GM23248 (cell line): Measurements from ENCODE around the gene AIRE. TPM values are rescaled to one million over a fixed set of nuclear protein-coding genes. Genes with fewer than 3 reads are reported as not detected.
A peak's percentile ranks its signal among the peaks of the same experiment; 100 is the strongest.

ENCODE experiments used
- DNase-seq: peaks from one replicate; pipeline ENCODE4 v3.0.0-alpha.2; 2015
- H2AFZ ChIP-seq: fragments of 200-600 bp; sonication (generic); 2 replicates; pipeline ENCODE4 v1.6.1; 2016; ENCODE audit warnings: antibody characterized with exemption
- H3F3A ChIP-seq: fragments of 200-600 bp; sonication (generic); 2 replicates; pipeline ENCODE4 v1.6.1; 2016; ENCODE audit warnings: mild to moderate bottlenecking, antibody characterized with exemption, mixed run types; ENCODE audit not compliant: insufficient read depth
- H3K27ac ChIP-seq: fragments of 200-600 bp; sonication (generic); 2 replicates; pipeline ENCODE4 v1.5.1; 2016; ENCODE audit warnings: mild to moderate bottlenecking
- H3K27me3 ChIP-seq: fragments of 200-600 bp; sonication (generic); replicated peaks from 2 replicates; pipeline ENCODE4 v1.6.1; 2016; ENCODE audit warnings: mild to moderate bottlenecking; ENCODE audit not compliant: insufficient read depth
- H3K36me3 ChIP-seq: fragments of 200-600 bp; sonication (generic); 2 replicates; pipeline ENCODE4 v1.6.1; 2016; ENCODE audit warnings: low read depth, mild to moderate bottlenecking
- H3K4me1 ChIP-seq: fragments of 200-600 bp; sonication (generic); 2 replicates; pipeline ENCODE4 v1.6.1; 2016; ENCODE audit warnings: mild to moderate bottlenecking; ENCODE audit not compliant: insufficient read depth
- H3K4me2 ChIP-seq: fragments of 200-600 bp; sonication (generic); one replicate; pipeline ENCODE4 v1.6.1; 2016; ENCODE audit warnings: mild to moderate bottlenecking; ENCODE audit not compliant: unreplicated experiment
- H3K4me3 ChIP-seq: fragments of 200-600 bp; sonication (generic); 2 replicates; pipeline ENCODE4 v1.5.1; 2016; ENCODE audit warnings: mild to moderate bottlenecking
- H3K79me2 ChIP-seq: fragments of 200-600 bp; sonication (generic); 2 replicates; pipeline ENCODE4 v1.6.1; 2016; ENCODE audit warnings: mild to moderate bottlenecking; ENCODE audit not compliant: insufficient read depth
- H3K9ac ChIP-seq: fragments of 200-600 bp; sonication (generic); 2 replicates; pipeline ENCODE4 v1.6.1; 2016; ENCODE audit warnings: mild to moderate bottlenecking
- H3K9me2 ChIP-seq: fragments of 200-600 bp; sonication (generic); 2 replicates; pipeline ENCODE4 v1.6.1; 2016; ENCODE audit warnings: mixed run types, mild to moderate bottlenecking, moderate library complexity; ENCODE audit not compliant: insufficient read depth
- H3K9me3 ChIP-seq: fragments of 200-600 bp; sonication (generic); one replicate; pipeline ENCODE4 v1.6.1; 2017; ENCODE audit warnings: low read depth
- H4K20me1 ChIP-seq: fragments of 200-600 bp; sonication (generic); 2 replicates; pipeline ENCODE4 v1.6.0; 2016; ENCODE audit not compliant: insufficient read depth
- EZH2 ChIP-seq: fragments of 200-600 bp; sonication (generic); IDR thresholded peaks from 2 replicates; pipeline ENCODE4 v1.6.1; 2018; ENCODE audit warnings: antibody characterized with exemption, mild to moderate bottlenecking; ENCODE audit not compliant: insufficient read depth, poor library complexity, severe bottlenecking
- EZH2phosphoT487 ChIP-seq: fragments of 200-600 bp; sonication (generic); IDR thresholded peaks from 2 replicates; pipeline ENCODE4 v1.6.1; 2018; ENCODE audit warnings: antibody characterized with exemption, moderate library complexity, mild to moderate bottlenecking, low read depth; ENCODE audit not compliant: insufficient read depth
- WGBS, 2 experiments: methylation state at CpG; one replicate each; pipeline ENCODE4 v1.1.6; 2015 to 2017; ENCODE audit warnings: low lambda C conversion rate in 2 of 2, low coverage in 1 of 2; ENCODE audit errors: missing lambda C conversion rate in 2 of 2; 5-methylcytosine and 5-hydroxymethylcytosine counted together
- in situ Hi-C: fragments of 300-500 bp; cut with MboI; formaldehyde crosslinking; loops from 2 replicates; pipeline ENCODE4 v1.15.0; 2020
- polyA plus RNA-seq: library from polyadenylated mRNA; unstranded; fragments of >200 nt; fragmentation: Nextera tagmentation; extraction: Ambion mirVana; gene quantifications from 2 replicates; pipeline ENCODE4 v1.2.1, GENCODE V29; 2016
- total RNA-seq: library from RNA; depleted of rRNA; stranded (reverse); fragments of >200 nt; shearing (Covaris generic); gene quantifications from 2 replicates; pipeline ENCODE4 v1.2.3, GENCODE V29; 2014

Gene AIRE
- total and polyA plus RNA-seq, 2 experiments from 2014 or later: not detected

GRCh38 chr21:44304877-44305293 lies 19.2 kb downstream of the AIRE start:
- no peak overlapping the region for H3K27ac ChIP-seq
- H3K9ac ChIP-seq: no peak overlapping the region
- no peaks in the 10 kb centered on the region for H3K36me3 ChIP-seq
- H3K9me3 ChIP-seq: no peaks in the 10 kb centered on the region
- no peak overlapping the region for H3K4me3 ChIP-seq
- no peaks in the 10 kb centered on the region for H4K20me1 ChIP-seq
- H3K4me2 ChIP-seq: no peak overlapping the region
- no peak overlapping the region for H2AFZ ChIP-seq
- H3K79me2 ChIP-seq: peaks cover 78% of the 10 kb centered on the region
- no peak for TF ChIP-seq EZH2phosphoT487
- TF ChIP-seq EZH2: no peak
- DNase-seq: peak; percentile 58
- peaks cover 8% of the 10 kb centered on the region; the same call in 1 of the 2 replicates for H3K4me1 ChIP-seq
- 54 to 68% methylated on average over 6 to 7 of the region's 8 CpGs for WGBS, 2 experiments
- H3K9me2 ChIP-seq: no peaks in the 10 kb centered on the region
- no peaks in the 10 kb centered on the region for H3F3A ChIP-seq
- in situ Hi-C loops: no loop called here
- H3K27me3 ChIP-seq: no peaks in the 10 kb centered on the region

GRCh38 chr21:44305691-44306090 lies 20.0 kb downstream of the AIRE start:
- peaks cover 73% of the 10 kb centered on the region for H3K79me2 ChIP-seq
- in situ Hi-C loops: no loop called here
- peaks cover 8% of the 10 kb centered on the region; the same call in 1 of the 2 replicates for H3K4me1 ChIP-seq
- 79 to 80% methylated on average over 9 of the region's 9 CpGs for WGBS, 2 experiments
- no peak overlapping the region for H2AFZ ChIP-seq
- no peaks in the 10 kb centered on the region for H3K9me2 ChIP-seq
- no peak for TF ChIP-seq EZH2phosphoT487
- no peak for TF ChIP-seq EZH2
- no peaks in the 10 kb centered on the region for H3K27me3 ChIP-seq
- DNase-seq: no peak
- no peak overlapping the region for H3K4me3 ChIP-seq
- no peak overlapping the region for H3K4me2 ChIP-seq
- no peaks in the 10 kb centered on the region for H3K9me3 ChIP-seq
- no peaks in the 10 kb centered on the region for H4K20me1 ChIP-seq
- no peaks in the 10 kb centered on the region for H3F3A ChIP-seq
- H3K36me3 ChIP-seq: no peaks in the 10 kb centered on the region
- H3K27ac ChIP-seq: no peak overlapping the region
- no peak overlapping the region for H3K9ac ChIP-seq

GRCh38 chr21:44306936-44307704 lies 21.4 kb downstream of the AIRE start:
- no peak for TF ChIP-seq EZH2
- TF ChIP-seq EZH2phosphoT487: no peak
- no peaks in the 10 kb centered on the region for H3K36me3 ChIP-seq
- no peaks in the 10 kb centered on the region for H3K9me3 ChIP-seq
- H3F3A ChIP-seq: no peaks in the 10 kb centered on the region
- H3K27ac ChIP-seq: no peak overlapping the region
- H3K9ac ChIP-seq: no peak overlapping the region
- 93 to 97% methylated on average over 12 to 21 of the region's 21 CpGs for WGBS, 2 experiments
- no peaks in the 10 kb centered on the region for H4K20me1 ChIP-seq
- H3K27me3 ChIP-seq: no peaks in the 10 kb centered on the region
- in situ Hi-C loops: no loop called here
- no peak overlapping the region for H2AFZ ChIP-seq
- no peak overlapping the region for H3K4me2 ChIP-seq
- DNase-seq: no peak
- H3K4me3 ChIP-seq: no peak overlapping the region
- no peaks in the 10 kb centered on the region for H3K9me2 ChIP-seq
- H3K79me2 ChIP-seq: peaks cover 59% of the 10 kb centered on the region
- H3K4me1 ChIP-seq: no peaks in the 10 kb centered on the region

- DNase-seq: no peak
- no peaks in the 10 kb centered on the region for H3K9me3 ChIP-seq
- H3K4me3 ChIP-seq: no peak overlapping the region
- H3K27me3 ChIP-seq: no peaks in the 10 kb centered on the region
- H3K9ac ChIP-seq: no peak overlapping the region
- no peak overlapping the region for H2AFZ ChIP-seq
- no peak overlapping the region for H3K27ac ChIP-seq
- no peak for TF ChIP-seq EZH2
- TF ChIP-seq EZH2phosphoT487: no peak
- no peaks in the 10 kb centered on the region for H3K9me2 ChIP-seq
- peaks cover 21% of the 10 kb centered on the region for H3K79me2 ChIP-seq
- in situ Hi-C loops: no loop called here
- no peak overlapping the region for H3K4me2 ChIP-seq
- H3F3A ChIP-seq: no peaks in the 10 kb centered on the region
- no peaks in the 10 kb centered on the region for H3K4me1 ChIP-seq
- H4K20me1 ChIP-seq: no peaks in the 10 kb centered on the region
- H3K36me3 ChIP-seq: no peaks in the 10 kb centered on the region
- WGBS, 2 experiments: 95 to 97% methylated on average over 28 of the region's 28 CpGs
These were observed 25.2 kb downstream of the AIRE start for GRCh38 chr21:44310628-44311507.
